Peyer's patch (tissue), 4 donors: ENCODE data around the gene DOCK10. TPM values are rescaled to one million over a fixed set of nuclear protein-coding genes. Genes with fewer than 3 reads are reported as not detected.

Source experiments
- DNase-seq, 3 donors: peaks; one replicate each; pipeline ENCODE4 v3.0.0-alpha.2; 2017 to 2019
- H3K27ac ChIP-seq, 4 donors: fragments of 200-600 bp; sonication (generic); one replicate each; pipeline ENCODE4 v1.5.1; 2016 to 2019
- H3K27me3 ChIP-seq, 2 donors: fragments of 200-600 bp; sonication (generic); one replicate each; pipeline ENCODE4 v1.5.1; 2019
- H3K36me3 ChIP-seq, 3 donors: fragments of 200-600 bp; sonication (generic); one replicate each; pipeline ENCODE4 v1.5.1; 2016 to 2019
- H3K4me1 ChIP-seq, 4 donors: fragments of 200-600 bp; sonication (generic); one replicate each; pipeline ENCODE4 v1.5.1; 2016 to 2019
- H3K4me3 ChIP-seq, 4 donors: fragments of 200-600 bp; sonication (generic); 1 replicate in 3 of 4; 2 replicates in 1 of 4; pipeline ENCODE4 v1.5.1; 2016 to 2019; ENCODE audit warnings: mild to moderate bottlenecking in 1 of 4
- H3K9me3 ChIP-seq, 4 donors: fragments of 200-600 bp; sonication (generic); one replicate each; pipeline ENCODE4 v1.5.1; 2016 to 2019; ENCODE audit warnings: mild to moderate bottlenecking in 1 of 4
- POLR2A ChIP-seq, 2 donors: fragments of 450-650 bp; IDR thresholded peaks; one replicate each; pipeline ENCODE4 v1.5.1; 2017; ENCODE audit warnings: antibody characterized with exemption in 2 of 2, mild to moderate bottlenecking in 2 of 2, moderate library complexity in 2 of 2
- total RNA-seq, 4 donors: library from RNA; depleted of rRNA; stranded (reverse); fragments of >200 nt; gene quantifications; one replicate each; pipeline ENCODE4 v1.1.0, GENCODE V29; 2016
- TF ChIP-seq, protein P1 (sequence below), 6 experiments: fragments of 450-650 bp in 4 of 6; fragments of 200-600 bp in 2 of 6; sonication (generic) in 1 of 6; IDR thresholded peaks; one replicate each; pipeline ENCODE4 v1.5.1; 2017 to 2019; ENCODE audit warnings: antibody characterized with exemption in 6 of 6, mild to moderate bottlenecking in 3 of 6, moderate library complexity in 1 of 6

DOCK10 gene
- total RNA-seq, 4 donors from 2014 or later, result 14.6 to 97.4 (median 23.5) TPM

DNA sequence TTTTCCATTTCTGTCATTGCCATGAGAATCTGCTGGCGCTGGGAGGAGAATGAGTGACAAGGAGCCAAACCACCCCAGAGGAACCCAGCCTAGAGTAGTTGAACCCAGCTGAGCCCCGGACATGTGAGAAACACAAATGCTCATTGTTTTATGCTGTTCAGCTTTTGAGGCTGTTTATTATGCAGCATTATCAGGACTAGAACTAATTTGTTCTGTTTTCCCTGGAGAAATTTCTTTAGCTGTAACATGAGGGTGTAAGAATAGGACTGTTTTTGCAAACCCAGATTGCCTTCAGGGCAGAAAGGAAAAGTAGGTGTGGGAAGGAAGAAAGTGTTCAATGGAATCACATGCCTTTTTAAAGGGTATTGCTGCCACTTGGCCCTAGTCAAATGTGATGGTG, 28.5 kb upstream of the DOCK10 start:
- DNase-seq, result no peak
- H3K36me3 ChIP-seq, result no peaks in the 10 kb centered on the region
- no peaks in the 10 kb centered on the region for H3K4me1 ChIP-seq
- no peaks in the 10 kb centered on the region for H3K27me3 ChIP-seq
- no peak overlapping the region for H3K27ac ChIP-seq
- no peak overlapping the region for H3K4me3 ChIP-seq
- no peaks in the 10 kb centered on the region for H3K9me3 ChIP-seq
- no peak for TF ChIP-seq POLR2A (IDR thresholded peaks at IDR 0.05)
- TF ChIP-seq, protein P1, sequence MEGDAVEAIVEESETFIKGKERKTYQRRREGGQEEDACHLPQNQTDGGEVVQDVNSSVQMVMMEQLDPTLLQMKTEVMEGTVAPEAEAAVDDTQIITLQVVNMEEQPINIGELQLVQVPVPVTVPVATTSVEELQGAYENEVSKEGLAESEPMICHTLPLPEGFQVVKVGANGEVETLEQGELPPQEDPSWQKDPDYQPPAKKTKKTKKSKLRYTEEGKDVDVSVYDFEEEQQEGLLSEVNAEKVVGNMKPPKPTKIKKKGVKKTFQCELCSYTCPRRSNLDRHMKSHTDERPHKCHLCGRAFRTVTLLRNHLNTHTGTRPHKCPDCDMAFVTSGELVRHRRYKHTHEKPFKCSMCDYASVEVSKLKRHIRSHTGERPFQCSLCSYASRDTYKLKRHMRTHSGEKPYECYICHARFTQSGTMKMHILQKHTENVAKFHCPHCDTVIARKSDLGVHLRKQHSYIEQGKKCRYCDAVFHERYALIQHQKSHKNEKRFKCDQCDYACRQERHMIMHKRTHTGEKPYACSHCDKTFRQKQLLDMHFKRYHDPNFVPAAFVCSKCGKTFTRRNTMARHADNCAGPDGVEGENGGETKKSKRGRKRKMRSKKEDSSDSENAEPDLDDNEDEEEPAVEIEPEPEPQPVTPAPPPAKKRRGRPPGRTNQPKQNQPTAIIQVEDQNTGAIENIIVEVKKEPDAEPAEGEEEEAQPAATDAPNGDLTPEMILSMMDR (IDR thresholded peaks at IDR 0.05), result no peak

DNA sequence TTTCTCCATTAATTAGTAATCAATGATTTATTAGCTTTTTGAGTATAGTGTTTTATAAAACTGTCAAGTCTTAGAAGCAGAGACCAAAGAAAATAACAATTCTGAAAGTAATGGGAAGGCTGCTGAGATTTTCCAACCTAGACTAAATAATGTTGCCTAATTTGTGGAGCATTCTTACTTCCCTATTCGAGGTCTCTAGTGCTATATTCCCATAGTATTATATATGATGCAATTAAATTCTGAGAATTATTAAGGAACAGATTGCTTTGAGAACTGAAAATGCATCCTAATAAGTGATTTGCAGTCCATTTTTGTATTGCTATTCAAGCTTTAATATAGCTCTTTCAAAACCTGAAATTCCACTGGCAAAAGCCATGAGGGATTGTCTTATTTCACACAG, 27.7 kb upstream of the DOCK10 start:
- H3K9me3 ChIP-seq, result no peaks in the 10 kb centered on the region
- DNase-seq, result no peak
- H3K27me3 ChIP-seq, result no peaks in the 10 kb centered on the region
- no peaks in the 10 kb centered on the region for H3K36me3 ChIP-seq
- H3K4me1 ChIP-seq, result no peaks in the 10 kb centered on the region
- H3K27ac ChIP-seq, result no peak overlapping the region
- TF ChIP-seq POLR2A (IDR thresholded peaks at IDR 0.05), result no peak
- TF ChIP-seq, protein P1 (IDR thresholded peaks at IDR 0.05), result no peak
- H3K4me3 ChIP-seq, result no peak overlapping the region

DNA sequence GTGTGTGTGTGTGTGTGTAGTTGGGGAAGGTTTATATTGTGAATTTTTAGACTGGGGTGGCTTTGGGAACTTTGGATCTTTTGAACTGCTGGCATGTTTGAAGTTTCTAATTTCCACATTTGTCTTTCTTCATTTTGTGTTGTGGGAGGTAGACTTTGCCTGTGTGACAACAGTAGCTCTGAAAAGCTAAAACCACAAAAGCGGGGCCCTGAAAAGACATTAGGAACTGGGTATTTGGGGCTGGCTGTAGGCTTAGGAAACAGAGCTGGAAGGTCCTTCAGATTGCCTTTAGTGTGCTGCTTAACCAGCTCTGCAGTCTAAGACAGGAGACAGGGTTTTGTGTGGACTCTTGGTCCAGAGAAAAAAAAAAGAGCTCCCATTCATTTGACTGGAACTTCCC, 27.2 kb upstream of the DOCK10 start:
- Histone ChIP-seq H3K27me3 (no peaks in the 10 kb centered on the region), H3K36me3 (no peaks in the 10 kb centered on the region), H3K9me3 (no peaks in the 10 kb centered on the region), H3K27ac (no peak overlapping the region), H3K4me1 (no peaks in the 10 kb centered on the region), H3K4me3 (no peak overlapping the region)
- TF ChIP-seq, protein P1 (IDR thresholded peaks at IDR 0.05), result no peak
- TF ChIP-seq POLR2A (IDR thresholded peaks at IDR 0.05), result no peak
- DNase-seq, result no peak

DNA sequence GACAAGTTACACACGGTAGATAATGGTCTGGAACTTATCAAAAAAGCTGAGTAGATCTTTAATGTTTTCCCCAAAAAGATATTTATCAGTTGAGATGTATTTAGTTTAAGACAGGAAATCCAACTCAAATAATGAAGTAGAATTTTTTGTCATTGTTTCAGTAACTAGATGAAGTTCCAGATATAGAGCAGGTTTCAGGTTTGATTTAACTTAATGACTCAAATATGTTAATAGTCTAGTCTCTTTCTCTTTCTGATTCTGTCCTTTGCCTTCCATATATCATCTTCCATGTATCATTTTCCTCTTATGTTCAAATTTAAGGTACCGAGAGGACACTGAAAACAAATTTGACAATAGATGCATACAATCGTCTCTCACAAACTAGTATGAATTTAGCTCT, 23.6 kb upstream of the DOCK10 start:
- Histone ChIP-seq H3K4me3 (no peak overlapping the region), H3K9me3 (no peaks in the 10 kb centered on the region), H3K27ac (no peak overlapping the region), H3K36me3 (no peaks in the 10 kb centered on the region), H3K27me3 (no peaks in the 10 kb centered on the region), H3K4me1 (no peaks in the 10 kb centered on the region)
- no peak for DNase-seq
- TF ChIP-seq POLR2A (IDR thresholded peaks at IDR 0.05), result no peak
- TF ChIP-seq, protein P1 (IDR thresholded peaks at IDR 0.05), result no peak

DNA sequence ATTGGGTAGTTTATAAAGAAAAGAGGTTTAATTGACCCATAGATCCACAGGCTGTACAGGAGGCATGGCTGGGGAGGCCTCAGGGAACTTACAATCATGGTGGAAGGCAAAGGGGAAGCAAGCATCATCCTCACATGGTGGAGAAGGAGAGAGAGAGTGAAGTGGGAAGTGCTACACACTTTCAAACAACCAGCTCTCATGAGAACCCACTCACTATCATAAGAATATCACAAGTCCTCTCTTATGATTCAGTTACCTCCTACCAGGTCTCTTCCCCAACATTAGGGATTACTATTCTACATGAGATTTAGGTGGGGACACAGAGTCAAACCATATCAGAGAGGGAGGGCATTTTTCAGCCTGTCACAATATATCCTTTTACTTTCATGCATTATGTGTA, 22.7 kb upstream of the DOCK10 start:
- Histone ChIP-seq H3K9me3 (no peaks in the 10 kb centered on the region), H3K27me3 (no peaks in the 10 kb centered on the region), H3K4me1 (no peaks in the 10 kb centered on the region), H3K27ac (no peak overlapping the region), H3K36me3 (no peaks in the 10 kb centered on the region), H3K4me3 (no peak overlapping the region)
- no peak for TF ChIP-seq POLR2A (IDR thresholded peaks at IDR 0.05)
- TF ChIP-seq, protein P1 (IDR thresholded peaks at IDR 0.05), result no peak
- no peak for DNase-seq

DNA sequence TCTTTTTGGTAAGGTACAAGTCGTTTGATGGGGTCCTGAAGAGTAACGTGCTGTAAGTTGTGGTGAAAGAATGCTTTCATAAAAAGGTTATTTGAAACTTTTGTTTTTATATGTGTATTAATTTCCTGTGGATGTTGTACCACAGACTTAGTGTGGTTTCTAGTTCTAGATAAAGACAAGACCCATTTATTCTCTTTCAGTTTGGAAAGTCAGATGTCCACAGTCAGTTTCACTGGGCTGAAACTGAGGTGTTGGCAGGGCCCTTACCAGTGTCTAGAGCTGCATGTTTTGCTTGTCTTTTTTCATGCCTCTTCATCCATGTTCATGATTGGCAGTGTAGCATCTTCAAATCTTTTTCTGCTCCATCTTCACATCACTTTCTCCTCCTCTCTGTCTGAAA, 22.1 kb upstream of the DOCK10 start:
- TF ChIP-seq, protein P1 (IDR thresholded peaks at IDR 0.05), result no peak
- no peak for TF ChIP-seq POLR2A (IDR thresholded peaks at IDR 0.05)
- no peak for DNase-seq
- Histone ChIP-seq H3K9me3 (no peaks in the 10 kb centered on the region), H3K27me3 (no peaks in the 10 kb centered on the region), H3K36me3 (no peaks in the 10 kb centered on the region), H3K27ac (no peak overlapping the region), H3K4me3 (no peak overlapping the region), H3K4me1 (no peaks in the 10 kb centered on the region)
